SIG-M5 treated with dmso at 0.1 percent for 504 hours (cell line): ENCODE measurements around the gene ZCCHC17.

Experiments used
- DNase-seq: peaks from one replicate; lab custom pipeline; 2025; ENCODE audit not compliant: unreplicated experiment; lab: John Stamatoyannopoulos, UW

Gene ZCCHC17

GRCh38 chr1:31302709-31303441, 6.0 kb downstream of the ZCCHC17 start:
- DNase-seq: no peak

GRCh38 chr1:31306278-31306677, 9.4 kb downstream of the ZCCHC17 start:
- DNase-seq: no peak

- no peak for DNase-seq
Measured at GRCh38 chr1:31308036-31308435, 11.2 kb downstream of the ZCCHC17 start.

- DNase-seq: no peak
Measured at GRCh38 chr1:31310198-31310597, 13.4 kb downstream of the ZCCHC17 start.

GRCh38 chr1:31315902-31316301, 19.1 kb downstream of the ZCCHC17 start:
- DNase-seq: no peak

GRCh38 chr1:31318146-31318545, 21.3 kb downstream of the ZCCHC17 start:
- DNase-seq: no peak

- DNase-seq: no peak
Measured at GRCh38 chr1:31324093-31324492, 27.3 kb downstream of the ZCCHC17 start.

GRCh38 chr1:31324992-31325391, 28.2 kb downstream of the ZCCHC17 start:
- DNase-seq: no peak

GRCh38 chr1:31326461-31326860, 29.6 kb downstream of the ZCCHC17 start:
- no peak for DNase-seq

GRCh38 chr1:31327381-31327780, 30.5 kb downstream of the ZCCHC17 start:
- no peak for DNase-seq

GRCh38 chr1:31335007-31335406, 38.2 kb downstream of the ZCCHC17 start:
- peak; percentile 41 for DNase-seq

- no peak for DNase-seq
Measured at GRCh38 chr1:31336687-31337467, 40.0 kb downstream of the ZCCHC17 start.

- no peak for DNase-seq
Measured at GRCh38 chr1:31344503-31344902, 47.7 kb downstream of the ZCCHC17 start.

- no peak for DNase-seq
Measured at GRCh38 chr1:31345635-31346034, 48.8 kb downstream of the ZCCHC17 start.

GRCh38 chr1:31346785-31347184, 50.0 kb downstream of the ZCCHC17 start:
- no peak for DNase-seq

GRCh38 chr1:31348449-31348848, 51.6 kb downstream of the ZCCHC17 start:
- no peak for DNase-seq

GRCh38 chr1:31354283-31354682, 57.5 kb downstream of the ZCCHC17 start:
- DNase-seq: no peak

- no peak for DNase-seq
Measured at GRCh38 chr1:31356427-31356826, 59.6 kb downstream of the ZCCHC17 start.

- DNase-seq: no peak
Measured at GRCh38 chr1:31361607-31362006, 64.8 kb downstream of the ZCCHC17 start.

- no peak for DNase-seq
Measured at GRCh38 chr1:31362032-31362431, 65.2 kb downstream of the ZCCHC17 start.

- DNase-seq: no peak
Measured at GRCh38 chr1:31364561-31365250, 67.9 kb downstream of the ZCCHC17 start.

GRCh38 chr1:31366796-31367195, 70.0 kb downstream of the ZCCHC17 start:
- no peak for DNase-seq
